Measurements from ENCODE around the gene ZP1.

The ZP1 gene

GRCh38 chr11:60855726-60856633 is 11.4 kb upstream of the ZP1 start, which contains the start of gene PTGDR2:
Gene PTGDR2, minus strand, starts transcription at chr11:60855950. Its CDS starts 2,228 bp downstream, at chr11:60853722.
- no peak for TF ChIP-seq CTCF (IDR thresholded peaks at IDR 0.05; ENCODE audit: low read depth, low read length, missing control alignments)
- DNase-seq (ENCODE audit: low read depth): no peak
- no peak within 1 kb of the TSS for H3K4me3 ChIP-seq (ENCODE audit: low read depth, low read length)

GRCh38 chr11:60857378-60858232 is 9.7 kb upstream of the ZP1 start:
- no peak overlapping the region for H3K4me3 ChIP-seq (ENCODE audit: low read depth, low read length)
- no peak for TF ChIP-seq CTCF (IDR thresholded peaks at IDR 0.05; ENCODE audit: low read depth, low read length, missing control alignments)
- DNase-seq (ENCODE audit: low read depth): no peak

- TF ChIP-seq CTCF (IDR thresholded peaks at IDR 0.05; ENCODE audit: low read depth, low read length, missing control alignments): no peak
- H3K4me3 ChIP-seq (ENCODE audit: low read depth, low read length): no peak overlapping the region
- no peak for DNase-seq (ENCODE audit: low read depth)
Measured at GRCh38 chr11:60858236-60858635, 9.1 kb upstream of the ZP1 start.

GRCh38 chr11:60858731-60859464 is 8.4 kb upstream of the ZP1 start:
- no peak overlapping the region for H3K4me3 ChIP-seq (ENCODE audit: low read depth, low read length)
- no peak for DNase-seq (ENCODE audit: low read depth)
- TF ChIP-seq CTCF (IDR thresholded peaks at IDR 0.05; ENCODE audit: low read depth, low read length, missing control alignments): no peak

- no peak for TF ChIP-seq CTCF (IDR thresholded peaks at IDR 0.05; ENCODE audit: low read depth, low read length, missing control alignments)
- no peak overlapping the region for H3K4me3 ChIP-seq (ENCODE audit: low read depth, low read length)
- DNase-seq (ENCODE audit: low read depth): no peak
Measured at GRCh38 chr11:60859616-60860250, 7.6 kb upstream of the ZP1 start.

- DNase-seq (ENCODE audit: low read depth): no peak
- TF ChIP-seq CTCF (IDR thresholded peaks at IDR 0.05; ENCODE audit: low read depth, low read length, missing control alignments): no peak
- H3K4me3 ChIP-seq (ENCODE audit: low read depth, low read length): no peak overlapping the region
Measured at GRCh38 chr11:60860943-60861342, 6.4 kb upstream of the ZP1 start.
